Hindlimb muscle (tissue), 1 donor: ENCODE data around the gene COL4A3. TPM values are rescaled to one million over a fixed set of nuclear protein-coding genes. Genes with fewer than 3 reads are reported as not detected.

Experiments
- DNase-seq: peaks from one replicate; pipeline ENCODE4 v3.0.0-alpha.2; 2013
- polyA plus RNA-seq: library from polyadenylated mRNA; unstranded; fragments of 120-200 nt; gene quantifications from one replicate; pipeline ENCODE4 v1.2.1, GENCODE V29; 2013; ENCODE audit not compliant: insufficient read length

The COL4A3 gene
- polyA plus RNA-seq, 1 donor = 0.03 TPM

GRCh38 chr2:227347117-227347516, 182.7 kb downstream of the COL4A3 start:
- no peak for DNase-seq

DNA sequence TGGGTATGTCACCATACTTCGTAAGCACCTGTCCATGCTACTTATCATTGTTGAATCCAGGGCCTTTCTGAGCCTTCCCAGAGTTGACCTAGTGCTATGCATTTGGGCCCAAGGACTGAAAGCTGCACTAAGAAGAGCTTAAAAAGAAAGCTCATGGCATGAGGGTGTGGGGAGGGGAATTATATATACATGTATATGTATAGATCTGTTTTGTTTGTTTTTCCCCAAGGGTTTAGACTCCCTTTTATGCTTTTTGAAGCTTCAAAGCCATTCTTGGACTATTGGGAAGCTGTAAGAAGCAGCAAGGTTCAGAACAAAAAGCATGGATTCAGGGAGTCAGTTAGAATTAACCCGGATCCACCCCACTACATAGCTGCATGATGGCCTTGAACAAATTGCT, 183.9 kb downstream of the COL4A3 start:
- DNase-seq = no peak

GRCh38 chr2:227349989-227350612, 185.7 kb downstream of the COL4A3 start:
- no peak for DNase-seq

DNA sequence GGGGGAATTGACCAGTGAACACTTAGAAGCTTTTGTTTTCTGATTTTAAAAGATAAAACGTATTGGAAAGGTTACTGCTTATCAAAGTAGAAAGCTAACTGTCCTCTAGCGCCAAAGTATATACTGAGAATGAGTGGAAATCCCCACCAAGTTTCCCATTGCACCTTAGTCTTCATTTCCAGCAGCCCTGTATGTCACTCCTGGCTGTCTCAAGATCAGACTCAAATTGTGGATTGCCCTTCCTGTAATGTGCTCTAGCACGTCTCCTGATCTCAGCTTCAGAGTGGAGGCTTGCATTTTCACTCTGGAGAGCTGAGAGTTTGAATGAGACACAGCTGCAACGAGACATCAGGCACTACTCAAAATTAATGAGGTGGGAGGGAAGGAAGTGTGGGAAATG, 187.2 kb downstream of the COL4A3 start:
- DNase-seq = no peak

DNA sequence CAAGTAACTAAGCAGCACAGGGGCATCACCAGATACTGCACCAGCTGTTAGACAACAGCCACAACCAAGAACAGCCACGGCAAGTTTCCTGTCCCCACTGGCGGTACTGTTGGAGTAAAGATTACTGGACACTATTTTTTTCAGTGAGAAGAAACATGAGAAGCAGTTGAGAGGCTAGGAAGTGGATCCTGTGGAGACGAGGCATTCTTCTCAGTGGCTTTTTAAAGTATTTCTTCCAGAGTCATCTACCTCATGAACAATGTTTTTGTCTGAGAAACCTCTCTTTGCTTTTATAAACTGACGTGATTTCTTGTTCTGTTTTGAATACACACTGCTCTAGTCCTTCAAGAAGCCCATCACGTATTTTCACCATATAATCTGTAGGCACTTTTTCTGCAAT, 195.9 kb downstream of the COL4A3 start:
- no peak for DNase-seq

GRCh38 chr2:227363756-227364155, 199.3 kb downstream of the COL4A3 start:
- DNase-seq = no peak

Other genes starting within 250 kb of the COL4A3 start
- gene COL4A4, start 419 bp upstream of the COL4A3 start, polyA plus RNA-seq = 0.08 TPM
- gene MFF, start 160.6 kb downstream of the COL4A3 start, polyA plus RNA-seq = 66.5 TPM
- not detected for gene TM4SF20, start 214.7 kb downstream of the COL4A3 start, polyA plus RNA-seq
- not detected for gene SCYGR1, start 223.3 kb downstream of the COL4A3 start, polyA plus RNA-seq